Mesendoderm (in vitro differentiated cells): ENCODE data around the gene LGR4.

Experiments used
- DNase-seq: peaks from one replicate; pipeline ENCODE4 v3.0.0; 2013
- H2AK5ac ChIP-seq: 2 replicates; pipeline ENCODE4 v1.6.1; 2013; ENCODE audit warnings: low read length, inconsistent platforms
- H2BK120ac ChIP-seq: 2 replicates; pipeline ENCODE4 v1.6.1; 2013; ENCODE audit warnings: low read depth, mild to moderate bottlenecking, low read length, moderate library complexity, mixed read lengths
- H2BK15ac ChIP-seq: replicated peaks from 2 replicates; pipeline ENCODE4 v1.6.1; 2013; ENCODE audit warnings: low read depth, mild to moderate bottlenecking, moderate library complexity
- H2BK5ac ChIP-seq: 2 replicates; pipeline ENCODE4 v1.6.1; 2013; ENCODE audit warnings: low read length, inconsistent platforms
- H3K18ac ChIP-seq: 2 replicates; pipeline ENCODE4 v1.6.1; 2013; ENCODE audit warnings: mild to moderate bottlenecking, low read length, mixed read lengths
- H3K23ac ChIP-seq: one replicate; pipeline ENCODE4 v1.6.1; 2013; ENCODE audit warnings: low read length
- H3K27ac ChIP-seq: 2 replicates; pipeline ENCODE4 v1.5.1; 2013; ENCODE audit warnings: low read depth, mild to moderate bottlenecking, inconsistent platforms, low read length, moderate library complexity
- H3K27me3 ChIP-seq: 2 replicates; pipeline ENCODE4 v1.6.1; 2013; ENCODE audit warnings: low read length, control low read depth, mild to moderate bottlenecking, inconsistent platforms; ENCODE audit not compliant: insufficient read depth, poor library complexity
- H3K36me3 ChIP-seq: 2 replicates; pipeline ENCODE4 v1.6.1; 2013; ENCODE audit warnings: low read length, inconsistent platforms; ENCODE audit not compliant: control insufficient read depth, insufficient read depth
- H3K4ac ChIP-seq: one replicate; pipeline ENCODE4 v1.6.1; 2013; ENCODE audit warnings: low read depth, mild to moderate bottlenecking, low read length, moderate library complexity
- H3K4me1 ChIP-seq: 2 replicates; pipeline ENCODE4 v1.6.1; 2013; ENCODE audit warnings: low read depth, low read length, inconsistent platforms; ENCODE audit not compliant: control insufficient read depth
- H3K4me2 ChIP-seq: 2 replicates; pipeline ENCODE4 v1.6.1; 2013; ENCODE audit warnings: low read length
- H3K4me3 ChIP-seq: 2 replicates; pipeline ENCODE4 v1.5.1; 2013; ENCODE audit warnings: mild to moderate bottlenecking, low read length
- H3K56ac ChIP-seq: one replicate; pipeline ENCODE4 v1.6.1; 2013; ENCODE audit warnings: low read length
- H3K79me1 ChIP-seq: 2 replicates; pipeline ENCODE4 v1.6.1; 2013; ENCODE audit warnings: low read length, inconsistent platforms
- H3K79me2 ChIP-seq: 2 replicates; pipeline ENCODE4 v1.6.1; 2013; ENCODE audit warnings: mild to moderate bottlenecking, low read length; ENCODE audit not compliant: control insufficient read depth, insufficient read depth
- H3K9ac ChIP-seq: 2 replicates; pipeline ENCODE4 v1.6.1; 2013; ENCODE audit warnings: low read length, inconsistent platforms
- H4K5ac ChIP-seq: one replicate; pipeline ENCODE4 v1.6.1; 2013; ENCODE audit warnings: low read length
- H4K8ac ChIP-seq: one replicate; pipeline ENCODE4 v1.6.1; 2013; ENCODE audit warnings: low read depth, mild to moderate bottlenecking, control low read depth, low read length, moderate library complexity
- WGBS: extraction: QIAGEN DNeasy Blood & Tissue Kit; methylation state at CpG from one replicate; pipeline ENCODE4 v1.1.7; 2013; ENCODE audit warnings: low lambda C conversion rate, missing lambda C conversion rate; ENCODE audit not compliant: insufficient coverage; ENCODE audit errors: extremely low coverage; 5-methylcytosine and 5-hydroxymethylcytosine counted together

Gene LGR4

DNA sequence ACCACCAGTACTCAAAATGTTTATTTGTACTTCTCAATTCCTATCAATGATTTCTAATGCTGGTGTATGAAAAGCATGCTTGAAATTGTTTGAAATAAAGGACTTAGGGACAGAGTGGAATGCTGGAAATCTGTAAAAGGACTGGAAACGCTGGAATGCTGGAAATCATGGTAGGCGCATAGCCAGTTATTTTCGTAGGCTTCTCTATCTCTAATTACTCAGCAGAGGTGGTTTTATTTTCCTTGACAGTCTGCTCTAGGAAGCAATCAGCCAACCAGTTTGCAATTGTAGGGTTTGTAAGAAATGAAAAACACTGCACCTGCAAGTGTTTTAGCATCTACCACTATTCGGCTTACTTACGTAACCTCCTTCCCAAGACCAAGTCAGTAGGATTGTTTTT, 33.2 kb upstream of the LGR4 start:
- H3K27ac ChIP-seq = no peak overlapping the region
- peak overlapping the region; percentile 88 for H3K9ac ChIP-seq
- no peak overlapping the region for H2BK120ac ChIP-seq
- H2BK15ac ChIP-seq = no peak overlapping the region
- H3K79me2 ChIP-seq = peaks cover 16% of the 10 kb centered on the region
- no peak overlapping the region for H3K23ac ChIP-seq
- H4K5ac ChIP-seq = no peak overlapping the region
- WGBS = no CpG with 5 or more reads among the region's 5 CpGs
- H3K56ac ChIP-seq = peak overlapping the region; percentile 95
- no peaks in the 10 kb centered on the region for H3K36me3 ChIP-seq
- H2BK5ac ChIP-seq = no peak overlapping the region
- DNase-seq = no peak
- no peak overlapping the region for H3K18ac ChIP-seq
- H3K79me1 ChIP-seq = peaks cover 11% of the 10 kb centered on the region
- H3K4me3 ChIP-seq = peak overlapping the region; percentile 87
- H3K4ac ChIP-seq = no peak overlapping the region
- H2AK5ac ChIP-seq = no peak overlapping the region
- peak overlapping the region; percentile 89 for H3K4me2 ChIP-seq
- peaks cover 4% of the 10 kb centered on the region for H3K4me1 ChIP-seq
- H4K8ac ChIP-seq = no peak overlapping the region
- H3K27me3 ChIP-seq = no peaks in the 10 kb centered on the region

GRCh38 chr11:27504205-27504604, 31.6 kb upstream of the LGR4 start:
- Histone ChIP-seq H2BK5ac (no peak overlapping the region), H3K4me3 (no peak overlapping the region), H3K79me1 (peaks cover 11% of the 10 kb centered on the region), H3K4ac (no peak overlapping the region), H3K79me2 (peaks cover 16% of the 10 kb centered on the region), H2BK15ac (no peak overlapping the region), H3K4me1 (peaks cover 4% of the 10 kb centered on the region), H3K23ac (no peak overlapping the region), H4K5ac (no peak overlapping the region), H3K56ac (no peak overlapping the region), H3K27me3 (no peaks in the 10 kb centered on the region), H2AK5ac (no peak overlapping the region), H2BK120ac (no peak overlapping the region), H3K4me2 (no peak overlapping the region), H3K36me3 (no peaks in the 10 kb centered on the region), H3K18ac (no peak overlapping the region), H3K9ac (no peak overlapping the region), H3K27ac (no peak overlapping the region), H4K8ac (no peak overlapping the region)
- no peak for DNase-seq
- no CpG with 5 or more reads among the region's 2 CpGs for WGBS

DNA sequence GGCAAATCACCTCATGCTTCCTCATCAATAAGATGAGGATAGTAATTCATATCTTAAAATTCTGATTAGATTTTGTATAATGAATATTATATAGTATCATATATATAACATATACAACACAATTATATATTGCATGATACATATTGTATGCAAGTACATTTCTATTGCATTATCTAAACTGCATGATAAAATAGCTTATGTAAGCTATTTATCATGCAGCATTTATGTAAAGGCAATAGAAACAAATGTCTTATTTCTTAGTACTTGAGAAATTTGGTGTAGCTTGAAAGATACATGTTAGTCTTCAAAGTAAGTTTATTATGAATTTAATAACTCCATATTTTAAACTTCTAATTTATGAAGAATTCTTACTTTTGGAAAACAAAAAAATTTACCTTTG, 28.5 kb upstream of the LGR4 start:
- H3K9ac ChIP-seq = no peak overlapping the region
- H3K4ac ChIP-seq = no peak overlapping the region
- H3K36me3 ChIP-seq = no peaks in the 10 kb centered on the region
- H2AK5ac ChIP-seq = no peak overlapping the region
- no peaks in the 10 kb centered on the region for H3K27me3 ChIP-seq
- no peak overlapping the region for H4K5ac ChIP-seq
- H3K27ac ChIP-seq = no peak overlapping the region
- no peak overlapping the region for H3K4me2 ChIP-seq
- H2BK5ac ChIP-seq = no peak overlapping the region
- H3K18ac ChIP-seq = no peak overlapping the region
- H3K79me1 ChIP-seq = peaks cover 9% of the 10 kb centered on the region
- H2BK15ac ChIP-seq = no peak overlapping the region
- peaks cover 12% of the 10 kb centered on the region for H3K79me2 ChIP-seq
- H3K4me1 ChIP-seq = peaks cover 4% of the 10 kb centered on the region
- H3K56ac ChIP-seq = no peak overlapping the region
- H3K4me3 ChIP-seq = no peak overlapping the region
- H4K8ac ChIP-seq = no peak overlapping the region
- H3K23ac ChIP-seq = no peak overlapping the region
- H2BK120ac ChIP-seq = no peak overlapping the region
- DNase-seq = no peak

- no peak overlapping the region for H3K9ac ChIP-seq
- no peak overlapping the region for H4K8ac ChIP-seq
- H3K4ac ChIP-seq = no peak overlapping the region
- H3K27me3 ChIP-seq = no peaks in the 10 kb centered on the region
- no peaks in the 10 kb centered on the region for H3K4me1 ChIP-seq
- no peak overlapping the region for H2BK120ac ChIP-seq
- no peak overlapping the region for H3K4me2 ChIP-seq
- H4K5ac ChIP-seq = no peak overlapping the region
- H2BK15ac ChIP-seq = no peak overlapping the region
- no peak overlapping the region for H2AK5ac ChIP-seq
- no peak overlapping the region for H3K18ac ChIP-seq
- no peak overlapping the region for H3K23ac ChIP-seq
- H3K79me2 ChIP-seq = no peaks in the 10 kb centered on the region
- H3K36me3 ChIP-seq = peaks cover 2% of the 10 kb centered on the region
- H3K27ac ChIP-seq = no peak overlapping the region
- H3K56ac ChIP-seq = no peak overlapping the region
- no peak overlapping the region for H3K4me3 ChIP-seq
- WGBS = no CpG with 5 or more reads among the region's 1 CpG
- no peak for DNase-seq
- H2BK5ac ChIP-seq = no peak overlapping the region
- peaks cover 3% of the 10 kb centered on the region for H3K79me1 ChIP-seq
These were observed 25.3 kb upstream of the LGR4 start for GRCh38 chr11:27497911-27498310.

- Histone ChIP-seq H3K4me3 (no peak overlapping the region), H2AK5ac (no peak overlapping the region), H3K18ac (no peak overlapping the region), H4K8ac (no peak overlapping the region), H2BK15ac (no peak overlapping the region), H3K27me3 (no peaks in the 10 kb centered on the region), H3K27ac (no peak overlapping the region), H3K79me2 (no peaks in the 10 kb centered on the region), H3K4me1 (no peaks in the 10 kb centered on the region), H2BK120ac (no peak overlapping the region), H3K56ac (no peak overlapping the region), H3K4ac (no peak overlapping the region), H4K5ac (no peak overlapping the region), H3K79me1 (peaks cover 3% of the 10 kb centered on the region), H3K23ac (no peak overlapping the region), H2BK5ac (no peak overlapping the region), H3K36me3 (peaks cover 2% of the 10 kb centered on the region), H3K4me2 (no peak overlapping the region), H3K9ac (no peak overlapping the region)
- DNase-seq = no peak
These were observed 24.8 kb upstream of the LGR4 start for GRCh38 chr11:27497284-27497866.

DNA sequence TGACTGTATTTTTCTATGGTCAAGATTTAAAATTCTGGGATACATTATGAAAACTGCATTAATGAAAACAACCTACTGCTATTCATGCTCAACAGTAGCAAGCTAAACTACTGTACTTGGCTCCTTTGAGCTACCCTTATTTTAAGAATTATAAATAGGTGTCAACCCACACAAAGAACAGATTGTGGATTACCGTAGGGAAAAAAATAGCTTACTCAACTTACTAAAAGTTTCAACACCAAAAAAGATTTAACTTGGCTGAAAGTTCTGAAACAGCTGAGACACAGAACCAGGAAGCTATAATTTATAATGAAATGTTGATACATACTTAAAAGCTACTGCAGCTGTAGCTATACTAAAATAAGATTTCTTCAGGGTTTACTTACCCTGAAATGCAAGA, 23.9 kb upstream of the LGR4 start:
- no peak overlapping the region for H4K8ac ChIP-seq
- no peak overlapping the region for H2AK5ac ChIP-seq
- no peak overlapping the region for H3K18ac ChIP-seq
- no peak overlapping the region for H2BK15ac ChIP-seq
- H3K4ac ChIP-seq = no peak overlapping the region
- H2BK120ac ChIP-seq = no peak overlapping the region
- H3K4me1 ChIP-seq = no peaks in the 10 kb centered on the region
- H3K27ac ChIP-seq = no peak overlapping the region
- no peak overlapping the region for H2BK5ac ChIP-seq
- no peak overlapping the region for H3K4me2 ChIP-seq
- H4K5ac ChIP-seq = no peak overlapping the region
- H3K9ac ChIP-seq = no peak overlapping the region
- H3K79me1 ChIP-seq = no peaks in the 10 kb centered on the region
- no peak overlapping the region for H3K56ac ChIP-seq
- whole genome bisulfite sequencing = no CpG with 5 or more reads among the region's 1 CpG
- no peaks in the 10 kb centered on the region for H3K27me3 ChIP-seq
- H3K4me3 ChIP-seq = no peak overlapping the region
- DNase-seq = no peak
- H3K36me3 ChIP-seq = peaks cover 2% of the 10 kb centered on the region
- H3K79me2 ChIP-seq = no peaks in the 10 kb centered on the region
- no peak overlapping the region for H3K23ac ChIP-seq
